Endometrium (tissue), 2 donors: Measurements from ENCODE around the gene COBL.

Experiments
- FAIRE-seq: peaks from 2 replicates; lab custom pipeline; 2012; peaks lifted over from hg19 to GRCh38; lab: Jason Lieb, UNC
- donor health status: control.
- donor health status: control.

The COBL gene

GRCh38 chr7:51188987-51189386, 127.6 kb downstream of the COBL start:
- FAIRE-seq, result no peak

DNA sequence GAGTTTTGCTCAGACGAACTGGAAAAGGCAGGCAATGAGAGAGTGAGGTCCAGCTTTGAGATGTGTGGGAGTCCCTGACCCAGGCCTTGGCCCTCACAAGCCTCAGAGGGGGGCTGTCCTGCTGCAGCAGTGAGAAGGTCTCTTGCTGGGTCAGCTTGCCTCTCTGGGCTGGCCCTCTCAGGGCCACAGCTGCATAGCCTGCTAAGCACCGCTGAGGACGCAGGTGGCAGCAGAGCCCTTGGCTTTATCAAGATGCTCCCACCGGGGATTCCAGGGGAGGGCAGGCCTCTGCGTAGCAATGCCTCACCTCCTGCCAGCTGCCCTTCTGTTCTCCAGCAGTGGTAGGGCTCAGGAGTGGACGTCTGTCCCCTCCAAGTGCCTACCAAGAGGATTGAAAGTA, 128.7 kb downstream of the COBL start:
- FAIRE-seq, result no peak

DNA sequence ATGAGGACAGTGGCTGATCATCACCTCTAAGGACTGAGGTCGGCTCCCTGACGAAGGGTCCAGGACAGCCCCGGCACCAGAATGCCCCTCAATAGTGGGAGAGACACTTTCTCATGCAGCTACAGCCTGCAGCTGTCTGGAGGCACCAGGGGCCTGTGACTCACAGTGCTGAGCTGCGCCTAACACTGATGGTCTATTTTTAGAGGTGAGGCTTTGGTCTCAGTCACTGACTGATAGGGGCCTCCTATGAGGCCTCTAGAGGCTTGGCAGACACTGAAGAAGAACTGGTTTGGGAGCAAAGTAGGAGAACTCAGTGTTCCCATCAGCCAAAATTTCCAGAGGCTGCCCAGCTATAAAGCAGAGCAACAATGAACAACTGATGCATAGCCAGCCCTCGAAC, 130.1 kb downstream of the COBL start:
- FAIRE-seq, result no peak

- FAIRE-seq, result no peak
Measured at GRCh38 chr7:51182636-51183166, 133.9 kb downstream of the COBL start.

DNA sequence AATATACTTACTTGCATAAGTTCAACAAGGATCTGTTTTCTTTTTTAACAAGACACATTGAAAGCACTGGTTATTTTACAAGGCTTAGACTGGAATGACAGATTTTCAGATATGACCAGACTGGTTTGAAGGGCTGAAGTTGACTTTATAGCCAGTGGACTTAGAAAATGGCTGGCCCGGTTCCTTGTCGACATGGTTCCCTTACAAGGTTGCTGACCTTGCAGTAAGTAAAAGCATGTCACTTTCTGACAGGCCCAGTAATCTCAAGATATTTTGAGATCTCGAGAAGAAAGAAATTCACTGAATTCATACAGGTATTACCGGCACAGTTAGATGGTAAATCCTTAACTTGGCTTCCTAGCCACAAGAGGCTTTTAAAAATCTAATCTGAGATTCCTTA, 136.5 kb downstream of the COBL start:
- FAIRE-seq, result no peak

GRCh38 chr7:51175992-51176388, 140.6 kb downstream of the COBL start:
- no peak for FAIRE-seq

GRCh38 chr7:51175316-51175991, 141.2 kb downstream of the COBL start:
- FAIRE-seq, result no peak

DNA sequence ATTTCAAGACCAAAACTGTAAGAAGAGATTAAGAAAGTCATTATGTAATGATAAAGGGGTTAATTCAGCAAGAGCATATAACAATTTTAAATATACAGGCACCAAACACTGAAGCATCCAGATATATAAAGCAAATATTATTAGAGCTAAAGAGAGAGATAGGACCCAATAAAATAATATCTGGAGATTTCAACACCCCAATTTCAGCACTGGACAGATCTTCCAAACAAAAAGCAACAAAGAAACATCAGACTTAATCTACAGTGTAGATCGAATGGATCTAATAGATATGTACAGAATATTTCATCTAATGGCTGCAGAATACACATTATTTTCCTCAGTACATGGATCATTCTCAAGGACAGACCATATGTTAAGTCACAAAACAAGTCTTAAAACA, 151.3 kb downstream of the COBL start:
- FAIRE-seq, result no peak

- FAIRE-seq, result peak; percentile 26
Measured at GRCh38 chr7:51162724-51163329, 153.8 kb downstream of the COBL start.

- FAIRE-seq, result no peak
Measured at GRCh38 chr7:51161937-51162336, 154.7 kb downstream of the COBL start.

DNA sequence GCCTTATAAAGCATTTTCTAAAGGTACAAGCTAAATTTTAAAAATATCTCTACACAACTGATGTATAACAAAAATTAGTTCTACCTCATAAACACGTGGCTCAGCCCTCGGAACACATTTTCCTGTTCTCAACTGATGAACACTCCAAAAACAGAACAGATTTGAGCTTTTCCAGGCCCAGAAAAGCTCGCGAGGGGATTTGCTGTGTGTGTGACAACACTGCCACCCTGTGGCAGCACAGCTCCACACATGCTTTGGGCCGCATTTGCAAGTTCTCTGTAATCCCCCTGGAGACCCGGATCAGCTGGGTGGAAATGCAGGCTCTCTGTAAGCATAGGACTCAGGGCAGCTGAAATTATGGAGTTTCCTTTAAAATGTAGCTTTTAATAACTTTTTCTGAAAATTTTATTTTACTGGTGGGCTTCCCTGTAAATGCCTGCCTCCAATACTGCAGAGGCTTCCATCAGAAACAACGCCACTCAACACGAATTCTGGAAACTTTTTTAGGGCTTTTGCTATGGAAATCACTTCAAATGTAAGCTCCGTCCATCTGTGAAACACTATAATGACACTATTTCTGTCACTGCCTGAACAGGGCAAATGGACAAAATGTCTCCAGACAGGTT, 155.5 kb downstream of the COBL start:
- peak; percentile 68 for FAIRE-seq

DNA sequence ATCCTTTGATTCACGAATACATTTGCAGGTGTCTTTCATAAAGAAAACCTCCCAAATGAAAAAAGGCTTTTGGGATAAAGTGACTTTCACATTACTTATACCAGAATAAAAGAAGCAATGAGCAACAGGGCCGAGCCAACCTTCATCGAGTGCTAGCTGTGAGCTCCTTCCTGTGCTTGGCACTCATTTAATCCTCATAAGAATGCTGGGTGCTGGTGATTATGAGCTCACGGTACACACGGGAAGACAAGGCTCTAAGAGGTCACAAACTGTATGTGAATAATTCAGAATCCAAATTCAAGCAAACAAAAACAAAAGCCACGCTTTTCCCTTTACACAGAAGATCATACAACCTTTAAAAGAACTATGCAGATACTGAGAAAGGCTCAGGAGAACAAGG, 156.2 kb downstream of the COBL start:
- FAIRE-seq, result no peak

- no peak for FAIRE-seq
Measured at GRCh38 chr7:51158742-51159445, 157.7 kb downstream of the COBL start.

- no peak for FAIRE-seq
Measured at GRCh38 chr7:51158211-51158610, 158.4 kb downstream of the COBL start.

DNA sequence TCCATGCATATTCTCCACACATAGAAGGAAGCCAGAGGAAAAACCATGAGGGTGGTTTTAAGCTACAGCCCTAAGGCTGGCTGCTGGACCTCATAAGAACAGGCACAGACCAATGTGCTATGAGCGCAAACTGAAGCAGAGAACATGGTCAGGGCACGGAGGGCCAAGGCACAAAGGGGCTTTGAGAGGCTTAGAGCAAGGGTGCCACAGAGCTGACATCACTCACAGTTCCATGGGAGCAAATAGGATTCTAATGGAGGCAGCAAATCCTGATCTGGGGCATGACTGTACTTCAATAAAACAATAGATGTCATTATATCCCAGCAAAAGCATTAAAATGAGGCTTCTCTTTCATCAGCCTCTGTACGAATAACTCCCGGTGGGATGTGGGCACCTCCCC, 162.4 kb downstream of the COBL start:
- no peak for FAIRE-seq

GRCh38 chr7:51152706-51153200, 163.9 kb downstream of the COBL start:
- FAIRE-seq, result no peak

- FAIRE-seq, result no peak
Measured at GRCh38 chr7:51151455-51151854, 165.2 kb downstream of the COBL start.

GRCh38 chr7:51150193-51150592, 166.4 kb downstream of the COBL start:
- FAIRE-seq, result no peak

- no peak for FAIRE-seq
Measured at GRCh38 chr7:51148216-51148615, 168.4 kb downstream of the COBL start.

- no peak for FAIRE-seq
Measured at GRCh38 chr7:51146816-51147586, 169.6 kb downstream of the COBL start.

GRCh38 chr7:51144178-51144577, 172.4 kb downstream of the COBL start:
- no peak for FAIRE-seq
